GM21786 (cell line): ENCODE data around the gene HELZ.

Experiments
- ATAC-seq: cut with Tn5 transposase; IDR thresholded peaks from one replicate; pipeline ENCODE4 v1.9.1; 2021; ENCODE audit not compliant: unreplicated experiment

HELZ gene

DNA sequence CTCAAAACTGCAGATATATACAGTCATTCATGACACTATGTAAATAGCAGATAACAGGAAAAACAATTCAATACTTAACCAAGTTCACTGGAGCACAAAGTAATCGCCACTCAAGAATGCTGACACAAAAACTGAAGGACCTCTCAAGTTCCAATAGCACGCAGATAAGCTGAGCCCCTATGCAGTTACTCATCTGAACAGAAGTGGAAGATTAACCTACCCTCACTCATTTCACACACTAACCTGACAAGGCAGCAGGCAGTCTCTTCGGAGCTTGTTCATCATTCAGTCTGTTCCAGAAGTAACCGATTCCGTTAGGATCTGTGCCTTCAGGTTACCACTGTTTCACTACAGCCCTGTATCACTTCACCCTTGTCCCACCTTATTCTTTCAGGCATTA lies 6.0 kb downstream of the HELZ start:
- no peak for ATAC-seq

GRCh38 chr17:67232441-67232840 lies 12.6 kb downstream of the HELZ start:
- no peak for ATAC-seq

DNA sequence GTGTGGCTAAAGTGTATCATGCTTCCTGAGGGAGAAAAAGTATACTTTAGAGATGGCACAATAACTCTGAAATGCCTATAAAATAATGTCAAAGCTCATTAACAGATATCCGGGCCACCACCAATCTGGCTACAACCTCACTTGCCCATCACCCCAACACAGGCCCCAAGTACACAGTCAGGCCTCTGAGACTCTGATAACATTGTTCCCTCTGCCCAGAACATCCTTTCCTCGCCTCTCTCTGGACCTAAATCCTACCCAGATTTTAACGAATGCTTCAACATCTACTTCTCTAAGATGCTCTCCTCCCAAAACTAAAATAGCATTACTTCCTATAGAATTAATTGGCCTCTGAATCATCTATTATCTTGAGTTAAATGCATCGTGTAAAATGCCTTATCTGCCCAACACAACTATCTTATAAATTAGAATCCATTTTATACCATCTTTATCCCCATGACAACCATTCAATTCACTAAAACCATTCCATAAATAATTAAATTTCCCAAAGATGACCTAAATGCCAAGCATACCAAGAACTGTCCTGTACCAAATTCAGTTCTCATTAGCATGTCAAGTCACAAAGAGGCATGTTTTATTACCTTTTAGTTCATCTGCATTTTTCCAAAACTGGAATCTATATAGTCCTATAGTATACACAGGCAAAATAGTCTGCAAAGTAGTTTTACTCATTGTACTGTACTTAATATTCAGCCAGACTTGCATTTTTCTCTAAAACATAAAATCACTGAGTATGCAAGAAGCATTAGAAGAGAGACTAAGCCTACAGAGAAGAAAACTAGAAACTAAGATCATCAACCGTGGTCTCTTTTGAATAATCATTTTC lies 15.7 kb downstream of the HELZ start:
- no peak for ATAC-seq

GRCh38 chr17:67227488-67227887 lies 17.5 kb downstream of the HELZ start:
- no peak for ATAC-seq

GRCh38 chr17:67225316-67225715 lies 19.7 kb downstream of the HELZ start:
- ATAC-seq: no peak

GRCh38 chr17:67224736-67225135 lies 20.3 kb downstream of the HELZ start:
- ATAC-seq: no peak

DNA sequence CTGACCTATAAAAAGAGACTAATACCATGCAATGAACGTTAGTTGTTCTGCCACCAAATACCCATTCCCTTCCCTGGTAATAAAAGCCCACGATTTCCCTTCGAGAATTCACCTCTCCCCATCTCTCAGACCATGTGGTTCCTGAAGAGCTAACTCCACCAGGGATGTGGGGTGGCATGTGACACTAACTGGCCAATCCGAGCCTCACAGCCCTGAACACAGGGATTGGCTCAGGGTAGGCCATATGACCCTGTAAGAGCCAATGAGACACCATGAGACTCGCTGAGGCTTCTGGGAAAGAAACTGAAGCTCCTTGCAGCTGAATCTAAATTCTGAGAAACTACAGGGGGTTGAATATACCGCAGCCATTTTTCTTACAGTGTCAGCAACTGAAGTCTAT lies 21.1 kb downstream of the HELZ start:
- no peak for ATAC-seq

GRCh38 chr17:67221062-67221998 lies 23.7 kb downstream of the HELZ start:
- ATAC-seq: no peak

DNA sequence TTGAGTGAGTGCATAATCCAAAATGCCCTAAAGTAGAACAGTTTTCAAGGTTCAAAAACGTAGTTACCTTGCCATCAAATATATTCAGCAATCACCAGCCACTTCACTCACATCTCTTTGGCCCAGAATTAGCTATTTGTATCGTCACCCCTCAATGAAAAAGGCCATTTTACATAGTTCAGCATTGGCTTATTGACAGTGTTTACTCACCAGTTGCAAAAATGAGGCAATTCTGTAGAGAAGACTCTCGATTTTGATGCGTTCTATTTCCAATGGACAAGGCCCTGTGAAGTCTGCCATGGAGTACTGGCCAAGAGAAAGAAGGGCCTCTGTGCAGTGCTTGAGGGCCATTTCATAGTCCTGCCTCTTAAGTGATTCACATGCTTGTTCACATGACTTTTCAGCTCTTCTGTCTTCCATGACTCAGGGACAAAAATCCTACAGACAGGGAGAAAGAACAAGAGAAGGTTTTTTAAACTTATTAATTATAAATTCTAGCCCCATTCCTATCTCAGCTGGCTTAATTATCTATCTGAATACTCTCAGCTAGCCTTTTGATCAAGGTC lies 26.5 kb downstream of the HELZ start:
- no peak for ATAC-seq

GRCh38 chr17:67217446-67217845 lies 27.6 kb downstream of the HELZ start:
- ATAC-seq: no peak

DNA sequence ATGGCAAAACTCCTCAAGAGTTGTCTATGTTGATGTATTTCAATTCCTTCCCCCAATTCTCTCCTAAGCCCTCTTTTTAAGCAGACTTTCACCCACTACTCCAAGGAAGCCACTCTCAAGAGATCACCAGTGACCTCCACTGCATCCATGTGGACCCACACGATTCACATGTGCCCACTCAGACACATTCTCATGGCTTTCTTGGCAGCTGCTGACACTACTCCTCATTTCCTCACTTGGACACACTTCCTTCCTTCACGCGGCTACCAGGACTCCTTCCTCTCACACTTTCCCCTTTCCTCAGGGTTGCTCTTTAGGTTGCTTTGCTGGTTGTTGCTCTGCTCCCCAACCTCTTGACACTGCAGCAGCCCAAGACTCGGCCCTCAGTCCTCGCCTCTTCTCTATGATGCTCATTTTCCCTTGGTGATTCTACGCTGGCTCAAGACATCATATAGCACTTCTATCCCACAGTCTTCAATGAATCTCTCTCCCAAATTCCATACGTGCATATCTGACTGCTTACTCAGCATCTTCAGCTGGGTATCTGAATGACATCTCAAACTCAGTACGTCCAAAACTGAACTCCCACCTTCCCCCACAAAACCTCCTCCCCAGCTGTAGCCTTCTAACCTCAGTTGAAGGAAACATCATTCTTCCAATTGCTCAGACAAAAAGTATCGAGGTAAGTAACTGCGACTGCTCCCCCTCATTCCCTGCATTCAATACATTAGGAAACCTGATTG lies 28.2 kb downstream of the HELZ start:
- ATAC-seq: no peak

DNA sequence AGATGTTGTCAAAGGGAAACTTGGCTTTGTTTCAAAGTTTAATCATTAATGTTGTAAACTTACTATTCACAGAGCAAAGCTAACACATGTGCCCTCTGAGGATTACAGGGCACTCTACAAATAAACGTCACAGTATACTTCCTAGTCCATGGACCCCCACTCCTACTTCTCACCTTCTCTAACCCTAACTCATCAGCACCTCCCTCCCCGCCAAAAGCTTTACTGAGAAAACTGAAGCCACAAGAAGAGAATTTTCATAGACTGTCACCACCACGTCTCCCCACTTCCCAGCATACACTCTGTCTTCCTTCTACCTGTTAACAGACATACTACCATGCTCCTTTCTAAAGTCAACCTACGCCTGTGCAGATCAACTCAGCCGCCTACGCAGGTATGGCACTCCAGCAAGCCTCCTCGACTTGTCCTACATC lies 29.0 kb downstream of the HELZ start:
- no peak for ATAC-seq

DNA sequence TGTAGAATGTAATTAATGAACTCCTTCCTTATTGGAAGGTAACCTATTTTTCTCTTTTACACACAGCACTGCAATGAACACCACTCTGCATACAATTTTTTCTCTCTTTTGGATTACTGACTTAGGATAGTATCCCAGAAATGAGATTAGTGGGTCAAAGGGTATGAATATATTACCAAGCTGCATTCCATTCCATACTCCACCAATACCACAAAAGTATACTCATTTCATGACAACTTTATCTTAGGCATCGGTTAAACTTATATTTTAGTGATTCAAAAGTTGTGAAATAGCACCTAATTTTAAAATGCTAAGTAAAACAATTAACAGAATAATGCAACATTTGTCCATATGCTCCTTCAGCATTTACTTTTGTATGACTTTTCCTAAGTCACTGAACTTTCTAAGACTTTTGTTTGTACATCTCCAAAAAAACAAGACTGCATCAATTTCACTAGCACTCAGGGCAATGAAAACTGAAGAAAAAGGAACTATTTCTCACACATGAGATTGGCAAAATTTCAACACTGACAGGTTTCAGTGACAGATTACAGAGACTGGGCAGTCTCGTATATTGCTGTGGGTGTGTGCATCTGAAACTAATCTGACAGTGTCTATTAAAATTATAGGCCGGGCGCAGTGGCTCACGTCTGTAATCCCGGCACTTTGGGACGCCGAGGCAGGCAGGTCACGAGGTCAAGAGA lies 32.1 kb downstream of the HELZ start:
- ATAC-seq: no peak

DNA sequence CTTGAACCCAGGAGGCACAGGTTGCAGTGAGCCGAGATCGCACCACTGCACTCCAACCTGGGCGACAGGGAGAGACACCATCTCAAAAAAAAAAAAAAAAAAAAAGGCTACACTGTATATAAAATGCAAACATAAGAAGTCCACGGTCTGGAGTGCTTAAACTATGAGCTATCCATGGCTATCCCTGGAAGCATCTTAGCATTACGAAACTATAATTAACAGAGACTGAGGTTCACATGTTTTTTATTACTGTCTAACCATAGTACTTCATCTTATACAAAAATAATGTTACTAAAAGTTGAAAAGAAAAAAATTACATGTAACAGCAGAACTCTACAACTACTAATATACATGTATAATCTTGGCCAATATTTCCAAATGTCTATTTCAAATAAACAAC lies 32.8 kb downstream of the HELZ start:
- no peak for ATAC-seq

DNA sequence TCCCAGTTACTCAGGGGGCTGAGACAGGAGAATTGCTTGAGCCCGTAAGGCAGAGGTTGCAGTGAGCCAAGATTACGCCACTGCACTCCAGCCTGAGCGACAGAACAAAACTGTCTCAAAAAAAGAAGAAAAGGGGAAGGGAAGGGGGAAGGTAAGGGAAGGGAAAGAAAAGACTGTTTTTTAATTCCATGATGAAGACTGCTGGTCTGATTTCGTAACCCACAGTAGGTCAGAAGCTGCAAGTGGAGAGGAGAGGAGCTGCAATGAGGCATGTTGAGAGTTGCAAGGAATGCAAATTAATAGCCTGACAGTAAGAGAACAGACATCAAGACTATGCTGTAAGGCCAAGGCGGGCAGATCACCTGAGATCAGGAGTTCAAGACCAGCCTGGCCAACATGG lies 33.3 kb downstream of the HELZ start:
- ATAC-seq: no peak

- ATAC-seq: no peak
These were observed 34.1 kb downstream of the HELZ start for GRCh38 chr17:67210915-67211314.

- no peak for ATAC-seq
These were observed 36.8 kb downstream of the HELZ start for GRCh38 chr17:67208232-67208631.

GRCh38 chr17:67203818-67204217 lies 41.2 kb downstream of the HELZ start:
- no peak for ATAC-seq

DNA sequence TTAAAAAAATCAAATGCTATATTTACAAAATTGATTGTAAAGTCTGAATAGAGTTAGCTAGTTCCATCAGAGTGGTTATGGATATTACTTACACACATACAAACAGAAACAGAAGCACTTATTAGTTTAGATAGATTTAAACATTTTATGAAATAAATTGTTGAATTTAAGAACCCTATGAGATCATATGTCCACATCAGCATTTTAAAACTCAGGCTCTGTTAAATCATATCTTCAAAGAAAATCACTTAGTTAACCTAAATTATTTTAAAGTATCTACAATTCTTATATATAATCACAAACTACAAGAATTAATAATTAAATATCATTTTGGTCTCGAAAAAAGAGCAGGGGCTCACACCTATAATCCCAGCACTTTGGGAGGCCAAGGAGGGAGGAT lies 42.5 kb downstream of the HELZ start:
- ATAC-seq: no peak

- no peak for ATAC-seq
These were observed 44.2 kb downstream of the HELZ start for GRCh38 chr17:67200727-67201301.
